GM19372 (cell line): ENCODE data around the gene SPATA31C2.
"Not testable (repeated sequence)": the region's sequence is repeated elsewhere in the genome, so short reads cannot be mapped to it uniquely, and the experiment has no call there.

ENCODE experiments used
- ATAC-seq: cut with Tn5 transposase; IDR thresholded peaks from one replicate; pipeline ENCODE4 v1.9.1; 2021; ENCODE audit warnings: mild to moderate bottlenecking, low read depth, moderate library complexity; ENCODE audit not compliant: unreplicated experiment

Gene SPATA31C2

GRCh38 chr9:88138375-88138774 is at the start of gene SPATA31C2:
Gene SPATA31C2 (minus strand): TSS chr9:88138475. CDS start chr9:88138446, 29 bp downstream.
- ATAC-seq = not testable (repeated sequence)

- ATAC-seq = no peak
Observed at GRCh38 chr9:88187631-88188030, 49.4 kb upstream of the SPATA31C2 start.

GRCh38 chr9:88186495-88187110 is 48.3 kb upstream of the SPATA31C2 start:
- no peak for ATAC-seq

GRCh38 chr9:88184976-88185375 is 46.7 kb upstream of the SPATA31C2 start:
- ATAC-seq = no peak

GRCh38 chr9:88183798-88184495 is 45.7 kb upstream of the SPATA31C2 start:
- no peak for ATAC-seq

GRCh38 chr9:88182501-88182900 is 44.2 kb upstream of the SPATA31C2 start:
- ATAC-seq = no peak

- no peak for ATAC-seq
Observed at GRCh38 chr9:88180081-88180765, 41.9 kb upstream of the SPATA31C2 start.

GRCh38 chr9:88179062-88179521 is 40.8 kb upstream of the SPATA31C2 start:
- ATAC-seq = no peak

GRCh38 chr9:88178641-88179040 is 40.4 kb upstream of the SPATA31C2 start:
- ATAC-seq = no peak

GRCh38 chr9:88177371-88177770 is 39.1 kb upstream of the SPATA31C2 start:
- no peak for ATAC-seq

GRCh38 chr9:88174324-88174723 is 36.0 kb upstream of the SPATA31C2 start:
- ATAC-seq = no peak

- no peak for ATAC-seq
Observed at GRCh38 chr9:88173378-88173999, 35.2 kb upstream of the SPATA31C2 start.

GRCh38 chr9:88169700-88170099 is 31.4 kb upstream of the SPATA31C2 start:
- no peak for ATAC-seq

GRCh38 chr9:88168564-88168963 is 30.3 kb upstream of the SPATA31C2 start:
- ATAC-seq = no peak

- ATAC-seq = no peak
Observed at GRCh38 chr9:88166660-88167059, 28.4 kb upstream of the SPATA31C2 start.

GRCh38 chr9:88164850-88165249 is 26.6 kb upstream of the SPATA31C2 start:
- no peak for ATAC-seq

- ATAC-seq = no peak
Observed at GRCh38 chr9:88161144-88161543, 22.9 kb upstream of the SPATA31C2 start.

GRCh38 chr9:88143957-88144625 is 5.8 kb upstream of the SPATA31C2 start:
- ATAC-seq = no peak

- ATAC-seq = no peak
Observed at GRCh38 chr9:88143179-88143578, 4.9 kb upstream of the SPATA31C2 start.

GRCh38 chr9:88133552-88133951 is 4.7 kb downstream of the SPATA31C2 start:
- ATAC-seq = not testable (repeated sequence)
